ENCODE measurements around the gene FGFR4.

DNA sequence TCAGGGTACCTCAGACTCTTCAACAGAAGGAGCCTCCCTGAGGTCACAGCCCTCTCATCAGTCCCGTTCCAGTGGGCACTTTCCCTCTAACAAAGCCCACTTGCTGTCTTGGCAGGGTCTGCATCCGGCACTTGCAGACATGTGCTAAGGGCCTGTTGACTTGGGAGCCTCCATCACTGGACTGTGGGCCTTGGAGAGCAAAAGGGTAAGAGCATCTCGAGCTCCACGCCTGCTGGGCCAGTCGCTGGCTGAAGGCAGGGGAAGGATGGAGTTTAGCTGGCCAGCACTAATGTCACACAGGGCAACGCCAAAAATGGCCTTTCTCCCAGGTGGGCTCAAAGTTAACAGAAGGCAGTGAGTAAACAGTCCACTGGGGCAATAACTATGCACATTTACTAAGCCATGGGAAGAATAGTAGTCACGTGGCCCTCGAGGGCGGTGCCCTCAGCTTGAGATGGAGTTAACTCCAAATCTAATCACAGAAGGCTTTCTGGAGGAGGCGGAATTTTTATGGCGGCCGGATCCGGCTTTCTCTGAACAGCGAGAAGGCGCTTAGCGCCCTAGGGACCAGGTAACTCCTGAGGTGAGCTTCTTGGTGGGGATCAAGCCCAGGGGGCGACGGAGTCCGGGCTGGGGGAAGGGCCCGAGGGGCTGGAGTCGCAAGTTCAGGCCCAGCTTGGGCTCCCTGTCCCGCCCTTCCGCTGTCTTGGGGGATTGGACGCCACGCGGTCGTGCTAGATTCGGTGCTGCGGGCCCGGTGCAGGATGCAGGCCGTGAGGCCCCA lies 44.8 kb downstream of the FGFR4 start:
- TF ChIP-seq, protein P1, sequence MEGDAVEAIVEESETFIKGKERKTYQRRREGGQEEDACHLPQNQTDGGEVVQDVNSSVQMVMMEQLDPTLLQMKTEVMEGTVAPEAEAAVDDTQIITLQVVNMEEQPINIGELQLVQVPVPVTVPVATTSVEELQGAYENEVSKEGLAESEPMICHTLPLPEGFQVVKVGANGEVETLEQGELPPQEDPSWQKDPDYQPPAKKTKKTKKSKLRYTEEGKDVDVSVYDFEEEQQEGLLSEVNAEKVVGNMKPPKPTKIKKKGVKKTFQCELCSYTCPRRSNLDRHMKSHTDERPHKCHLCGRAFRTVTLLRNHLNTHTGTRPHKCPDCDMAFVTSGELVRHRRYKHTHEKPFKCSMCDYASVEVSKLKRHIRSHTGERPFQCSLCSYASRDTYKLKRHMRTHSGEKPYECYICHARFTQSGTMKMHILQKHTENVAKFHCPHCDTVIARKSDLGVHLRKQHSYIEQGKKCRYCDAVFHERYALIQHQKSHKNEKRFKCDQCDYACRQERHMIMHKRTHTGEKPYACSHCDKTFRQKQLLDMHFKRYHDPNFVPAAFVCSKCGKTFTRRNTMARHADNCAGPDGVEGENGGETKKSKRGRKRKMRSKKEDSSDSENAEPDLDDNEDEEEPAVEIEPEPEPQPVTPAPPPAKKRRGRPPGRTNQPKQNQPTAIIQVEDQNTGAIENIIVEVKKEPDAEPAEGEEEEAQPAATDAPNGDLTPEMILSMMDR (conservative IDR thresholded peaks at IDR 0.05; ENCODE audit: low read depth in 2 of 2) = no peak
- TF ChIP-seq EZH2 (IDR thresholded peaks at IDR 0.05; ENCODE audit: low read depth, unreplicated experiment) = no peak
- no peak for TF ChIP-seq JUNB (IDR thresholded peaks at IDR 0.05; ENCODE audit: unreplicated experiment)
- no peak for TF ChIP-seq EZH2phosphoT487 (IDR thresholded peaks at IDR 0.05; ENCODE audit: unreplicated experiment)

All from GM23338 (cell line).